EH (cell line): ENCODE measurements around the gene WDR38.

ENCODE experiments used
- DNase-seq: peaks from one replicate; pipeline ENCODE4 v3.0.0-alpha.2; 2015; ENCODE audit warnings: low read depth

Gene WDR38

GRCh38 chr9:124858330-124859046, 5.2 kb downstream of the WDR38 start:
- no peak for DNase-seq

- DNase-seq = no peak
Measured at GRCh38 chr9:124859803-124860581, 6.7 kb downstream of the WDR38 start.

GRCh38 chr9:124860582-124861341, 7.5 kb downstream of the WDR38 start:
- DNase-seq = no peak

- peak; percentile 93 for DNase-seq
Measured at GRCh38 chr9:124861342-124862229, 8.3 kb downstream of the WDR38 start, which contains the start of the genes ARPC5L and RPL35. Gene ARPC5L, plus strand, starts transcription at chr9:124862130. Its CDS starts 7,161 bp downstream, at chr9:124869291. Gene RPL35, minus strand, starts transcription at chr9:124861957. Its CDS starts 45 bp downstream, at chr9:124861912.

GRCh38 chr9:124863371-124863871, 10.2 kb downstream of the WDR38 start:
- no peak for DNase-seq

- DNase-seq = peak; percentile 84
Measured at GRCh38 chr9:124868511-124869465, 15.5 kb downstream of the WDR38 start.

GRCh38 chr9:124869466-124869985, 16.3 kb downstream of the WDR38 start:
- peak; percentile 37 for DNase-seq

GRCh38 chr9:124869986-124870560, 16.8 kb downstream of the WDR38 start:
- DNase-seq = peak; percentile 49

- DNase-seq = no peak
Measured at GRCh38 chr9:124870723-124871122, 17.5 kb downstream of the WDR38 start.

GRCh38 chr9:124871156-124871561, 17.9 kb downstream of the WDR38 start:
- no peak for DNase-seq

GRCh38 chr9:124873664-124874063, 20.4 kb downstream of the WDR38 start:
- no peak for DNase-seq

- no peak for DNase-seq
Measured at GRCh38 chr9:124875501-124875900, 22.2 kb downstream of the WDR38 start.

- no peak for DNase-seq
Measured at GRCh38 chr9:124877021-124877782, 23.9 kb downstream of the WDR38 start.

GRCh38 chr9:124878021-124878420, 24.8 kb downstream of the WDR38 start:
- peak; percentile 43 for DNase-seq

GRCh38 chr9:124878518-124878917, 25.3 kb downstream of the WDR38 start:
- DNase-seq = no peak

- DNase-seq = no peak
Measured at GRCh38 chr9:124879226-124879625, 26.0 kb downstream of the WDR38 start.

GRCh38 chr9:124880501-124880900, 27.2 kb downstream of the WDR38 start:
- DNase-seq = no peak

- DNase-seq = no peak
Measured at GRCh38 chr9:124881138-124881743, 28.0 kb downstream of the WDR38 start.
